ENCODE data around the gene EEF1A2. TPM values are rescaled to one million over a fixed set of nuclear protein-coding genes. Genes with fewer than 3 reads are reported as not detected.

EEF1A2 gene
- total and polyA plus RNA-seq, 2 donors (not counting 3 experiments of a cell fraction or from before 2014, with no cell fraction given): 2.7 to 3.4 TPM

- Histone ChIP-seq H3K4me2 (ENCODE audit: insufficient read depth, low read length) (no peak overlapping the region), H2AFZ (ENCODE audit: low read depth, low read length) (no peak overlapping the region), H3K9me1 (replicated peaks; ENCODE audit: control insufficient read depth, extremely low read depth, insufficient read depth, low read length) (no peaks in the 10 kb centered on the region), H3K79me2 (ENCODE audit: control insufficient read depth, insufficient read depth, low read length) (no peaks in the 10 kb centered on the region), H4K20me1 (replicated peaks; ENCODE audit: control insufficient read depth, extremely low read depth, insufficient read depth, low read length) (no peaks in the 10 kb centered on the region), H3K36me3 (ENCODE audit: control insufficient read depth in 2 of 2, extremely low read depth in 1 of 2, insufficient read depth in 2 of 2, low read length in 2 of 2) (no peaks in the 10 kb centered on the region), H3K4me3 (replicated peaks in 1 of 3; ENCODE audit: insufficient read depth in 1 of 3, low read depth in 1 of 3, low read length in 3 of 3) (no peak overlapping the region), H3K27ac (ENCODE audit: insufficient read depth, low read depth, low read length) (no peak overlapping the region), H3K27me3 (ENCODE audit: control insufficient read depth in 2 of 2, insufficient read depth in 2 of 2, low read length in 2 of 2) (no peaks in the 10 kb centered on the region), H3K4me1 (ENCODE audit: control insufficient read depth, extremely low read depth, insufficient read depth, low read length) (no peaks in the 10 kb centered on the region), H3K9ac (replicated peaks; ENCODE audit: extremely low read depth, insufficient read depth, low read length) (no peak overlapping the region), H3K9me3 (replicated peaks; ENCODE audit: control insufficient read depth, insufficient read depth, low read length) (no peaks in the 10 kb centered on the region)
- intact Hi-C loops (cut with micrococcal nuclease): no loop called here
- DNase-seq (ENCODE audit: low read depth, low spot score) (no peak), FAIRE-seq (no peak)
- ChIA-PET POLR2A (no interaction called here), CTCF (interaction anchor here (1.3 to 2.1 kb wide), 2 partner anchors 13 to 14 kb away, joined by 3 to 14 read pairs; no protein-coding TSS in a partner anchor)
- no TSS peak for BruUV-seq (replicated peaks)
- TF ChIP-seq POLR2AphosphoS5 (IDR thresholded peaks at IDR 0.05; ENCODE audit: insufficient read depth, low read depth, low read length) (no peak), CTCF (IDR thresholded peaks at IDR 0.05; ENCODE audit: extremely low read depth in 1 of 2, insufficient read depth in 1 of 2, low read depth in 1 of 2, low read length in 2 of 2) (peak in 1 of 2 donors; percentile 5), GATA2 (IDR thresholded peaks at IDR 0.05; ENCODE audit: insufficient read depth, insufficient read length, low read depth, low read length) (no peak), FOS (IDR thresholded peaks at IDR 0.05; ENCODE audit: borderline replicate concordance, insufficient read depth, low read length) (no peak), EZH2 (IDR thresholded peaks at IDR 0.05; ENCODE audit: borderline replicate concordance, low read depth, low read length, severe bottlenecking) (no peak)
- dilution Hi-C loops (cut with MboI; ENCODE audit: extremely low pct_ligation_motif_present, low sequenced_read_pairs): no loop called here
These were observed 15.0 kb downstream of the EEF1A2 start for GRCh38 chr20:63483834-63484233.

Data from endothelial cell of umbilical vein (primary cell).